Measurements from ENCODE around the gene GMPPB.
"Not testable (repeated sequence)": the region's sequence is repeated elsewhere in the genome, so short reads cannot be mapped to it uniquely, and the experiment has no call there.

Gene GMPPB

DNA sequence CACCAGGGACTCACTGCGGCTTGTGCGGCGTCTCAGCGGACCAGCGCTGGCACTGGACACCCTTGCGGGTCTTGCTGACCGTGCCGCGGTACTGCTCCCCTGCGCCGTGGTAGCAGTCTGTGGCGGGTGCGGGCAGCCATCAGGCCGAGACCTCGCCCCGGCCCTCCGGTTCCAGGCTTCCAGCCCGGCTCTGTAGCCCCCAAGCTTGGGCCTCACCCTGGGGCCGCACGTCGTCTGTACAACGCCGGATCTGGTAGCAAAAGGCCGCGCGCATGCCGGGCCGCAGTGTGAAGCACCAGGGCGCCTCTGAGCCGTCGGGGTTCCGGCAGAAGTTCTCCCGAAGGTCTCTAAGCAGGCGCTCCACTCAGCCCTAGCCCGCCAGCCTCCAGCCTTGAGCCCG, 37.9 kb downstream of the GMPPB start:
- peaks cover 13% of the 10 kb centered on the region for H3K36me3 ChIP-seq (ENCODE audit: control insufficient read depth, insufficient read depth, low read length)
- not testable (repeated sequence) for H3K4me3 ChIP-seq (ENCODE audit: insufficient read depth, low read depth, low read length); H3K9me3 ChIP-seq (ENCODE audit: control insufficient read depth, low read length); H3K27ac ChIP-seq (ENCODE audit: insufficient read depth, low read depth, low read length, poor library complexity, severe bottlenecking); H3K27me3 ChIP-seq (ENCODE audit: control insufficient read depth, insufficient read depth, low read length, poor library complexity, severe bottlenecking); H3K4me1 ChIP-seq (ENCODE audit: control insufficient read depth, insufficient read depth, low read length)
- 59 to 63% methylated on average over 35 to 36 of the region's 36 CpGs for WGBS, 2 experiments

DNA sequence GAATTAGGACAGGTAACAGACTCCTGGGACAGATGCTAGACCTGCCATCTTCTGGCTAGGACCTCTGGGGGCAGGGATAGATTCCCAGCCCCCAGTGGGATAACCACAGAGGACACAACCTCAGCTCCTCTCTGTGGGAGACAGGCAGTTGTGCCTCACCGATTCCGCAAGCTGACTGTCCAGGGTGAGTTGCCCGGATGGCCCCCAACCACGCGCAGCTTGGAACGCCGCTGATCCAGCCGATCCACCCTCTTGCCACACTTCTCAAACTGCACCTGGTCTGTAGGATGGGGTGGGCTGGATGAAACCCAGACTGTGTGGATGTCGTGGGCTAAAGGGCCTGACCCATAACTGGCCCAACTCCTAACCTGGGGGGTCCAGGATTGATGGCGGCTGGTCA, 38.6 kb downstream of the GMPPB start:
- not testable (repeated sequence) for H3K4me3 ChIP-seq (ENCODE audit: insufficient read depth, low read depth, low read length); H3K9me3 ChIP-seq (ENCODE audit: control insufficient read depth, low read length); H3K27ac ChIP-seq (ENCODE audit: insufficient read depth, low read depth, low read length, poor library complexity, severe bottlenecking); H3K27me3 ChIP-seq (ENCODE audit: control insufficient read depth, insufficient read depth, low read length, poor library complexity, severe bottlenecking); H3K4me1 ChIP-seq (ENCODE audit: control insufficient read depth, insufficient read depth, low read length)
- H3K36me3 ChIP-seq (ENCODE audit: control insufficient read depth, insufficient read depth, low read length), result peaks cover 17% of the 10 kb centered on the region
- WGBS, 2 experiments, result 89 to 96% methylated on average over 7 to 10 of the region's 10 CpGs

DNA sequence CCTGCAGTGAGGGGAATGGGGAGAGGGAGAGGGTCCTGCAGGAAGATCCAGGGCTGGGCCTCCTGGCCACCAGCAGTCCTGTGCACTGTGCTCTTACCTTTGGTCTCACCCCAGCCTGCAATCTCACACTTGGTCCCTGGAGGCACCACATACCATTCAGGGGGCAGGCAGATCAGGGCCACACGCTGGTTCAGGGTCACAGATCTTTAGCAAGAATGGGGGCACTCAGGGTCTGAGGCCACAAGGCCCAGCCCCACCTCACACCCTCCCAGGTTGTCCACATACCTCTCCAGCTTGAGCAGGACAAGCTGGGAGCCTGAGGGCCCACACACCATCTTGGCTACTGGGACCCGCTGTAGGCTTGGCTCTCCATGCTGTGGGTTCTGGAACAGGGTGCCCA, 39.3 kb downstream of the GMPPB start:
- H3K36me3 ChIP-seq (ENCODE audit: control insufficient read depth, insufficient read depth, low read length), result peaks cover 19% of the 10 kb centered on the region

DNA sequence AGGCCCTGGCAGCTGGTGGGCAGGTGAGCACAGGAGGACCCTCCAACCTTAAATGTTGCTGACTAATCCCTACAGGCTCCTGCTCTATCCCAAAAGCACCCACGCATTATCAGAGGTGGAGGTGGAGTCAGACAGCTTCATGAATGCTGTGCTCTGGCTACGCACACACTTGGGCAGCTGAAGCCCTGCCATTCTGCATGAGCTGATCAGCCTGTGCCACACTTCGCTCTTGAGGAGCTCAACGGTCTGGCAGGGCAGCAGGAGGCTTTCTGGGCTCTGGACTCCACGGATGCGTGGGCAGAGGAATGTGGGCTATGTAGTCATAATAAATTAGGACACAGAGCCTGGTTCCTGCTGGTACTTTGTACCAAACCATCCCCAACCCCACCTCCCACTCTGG, 40.6 kb downstream of the GMPPB start:
- H3K4me3 ChIP-seq (ENCODE audit: insufficient read depth, low read depth, low read length), result no peak overlapping the region
- H3K4me1 ChIP-seq (ENCODE audit: control insufficient read depth, insufficient read depth, low read length), result no peaks in the 10 kb centered on the region
- H3K27ac ChIP-seq (ENCODE audit: insufficient read depth, low read depth, low read length, poor library complexity, severe bottlenecking), result no peak overlapping the region
- 94 to 98% methylated on average over 6 of the region's 6 CpGs for WGBS, 2 experiments
- H3K27me3 ChIP-seq (ENCODE audit: control insufficient read depth, insufficient read depth, low read length, poor library complexity, severe bottlenecking), result peaks cover 6% of the 10 kb centered on the region
- no peaks in the 10 kb centered on the region for H3K9me3 ChIP-seq (ENCODE audit: control insufficient read depth, low read length)
- H3K36me3 ChIP-seq (ENCODE audit: control insufficient read depth, insufficient read depth, low read length), result peaks cover 32% of the 10 kb centered on the region

More for the DNA sequence above, 39.3 kb downstream of the GMPPB start:
- H3K4me3 ChIP-seq (ENCODE audit: insufficient read depth, low read depth, low read length); H3K9me3 ChIP-seq (ENCODE audit: control insufficient read depth, low read length); H3K27ac ChIP-seq (ENCODE audit: insufficient read depth, low read depth, low read length, poor library complexity, severe bottlenecking); H3K27me3 ChIP-seq (ENCODE audit: control insufficient read depth, insufficient read depth, low read length, poor library complexity, severe bottlenecking); H3K4me1 ChIP-seq (ENCODE audit: control insufficient read depth, insufficient read depth, low read length): not testable (repeated sequence)
- 91 to 94% methylated on average over 2 of the region's 2 CpGs for WGBS, 2 experiments

DNA sequence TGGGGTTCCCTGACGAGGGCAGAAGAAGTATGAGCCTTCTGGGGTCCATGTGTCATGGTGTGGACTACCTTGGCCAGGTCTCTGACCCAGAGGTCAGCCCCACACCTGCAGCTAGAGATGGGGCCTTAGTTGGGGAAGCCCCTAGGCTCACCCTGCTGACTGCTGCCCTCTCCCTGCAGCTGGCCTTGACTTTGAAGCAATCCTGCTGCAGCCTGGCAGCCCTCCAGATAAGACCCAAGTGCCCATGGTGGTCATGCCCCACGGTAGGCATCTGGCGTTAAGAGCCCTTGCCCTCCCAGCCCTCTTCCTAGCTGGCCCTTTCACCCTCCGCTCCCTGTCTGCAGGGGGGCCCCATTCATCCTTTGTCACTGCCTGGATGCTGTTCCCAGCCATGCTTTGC, 42.2 kb downstream of the GMPPB start:
- Histone ChIP-seq H3K4me1 (ENCODE audit: control insufficient read depth, insufficient read depth, low read length) (no peaks in the 10 kb centered on the region), H3K4me3 (ENCODE audit: insufficient read depth, low read depth, low read length) (no peak overlapping the region), H3K36me3 (ENCODE audit: control insufficient read depth, insufficient read depth, low read length) (peaks cover 37% of the 10 kb centered on the region), H3K9me3 (ENCODE audit: control insufficient read depth, low read length) (no peaks in the 10 kb centered on the region), H3K27me3 (ENCODE audit: control insufficient read depth, insufficient read depth, low read length, poor library complexity, severe bottlenecking) (peaks cover 5% of the 10 kb centered on the region), H3K27ac (ENCODE audit: insufficient read depth, low read depth, low read length, poor library complexity, severe bottlenecking) (no peak overlapping the region)
- 84 to 90% methylated on average over 4 of the region's 4 CpGs for WGBS, 2 experiments

DNA sequence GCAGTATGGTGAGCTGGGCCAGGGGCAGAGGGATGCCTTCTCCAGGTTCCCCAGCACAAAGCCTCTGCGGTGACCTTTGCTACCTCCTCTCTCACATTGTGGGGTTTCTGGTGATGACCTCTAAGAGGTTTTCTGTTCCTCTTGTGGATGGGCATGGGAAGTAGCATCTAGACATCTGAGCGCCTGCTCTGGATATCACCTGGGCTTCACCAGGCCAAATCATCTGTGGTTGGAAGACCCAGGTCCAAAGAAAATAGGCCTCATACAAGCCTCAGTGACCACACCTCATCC, 42.6 kb downstream of the GMPPB start:
- Histone ChIP-seq H3K9me3 (ENCODE audit: control insufficient read depth, low read length) (no peaks in the 10 kb centered on the region), H3K27me3 (ENCODE audit: control insufficient read depth, insufficient read depth, low read length, poor library complexity, severe bottlenecking) (peaks cover under 1% of the 10 kb centered on the region), H3K36me3 (ENCODE audit: control insufficient read depth, insufficient read depth, low read length) (peaks cover 40% of the 10 kb centered on the region), H3K4me1 (ENCODE audit: control insufficient read depth, insufficient read depth, low read length) (no peaks in the 10 kb centered on the region), H3K4me3 (ENCODE audit: insufficient read depth, low read depth, low read length) (no peak overlapping the region), H3K27ac (ENCODE audit: insufficient read depth, low read depth, low read length, poor library complexity, severe bottlenecking) (no peak overlapping the region)
- 97% methylated on average over 2 of the region's 2 CpGs for WGBS, 2 experiments

DNA sequence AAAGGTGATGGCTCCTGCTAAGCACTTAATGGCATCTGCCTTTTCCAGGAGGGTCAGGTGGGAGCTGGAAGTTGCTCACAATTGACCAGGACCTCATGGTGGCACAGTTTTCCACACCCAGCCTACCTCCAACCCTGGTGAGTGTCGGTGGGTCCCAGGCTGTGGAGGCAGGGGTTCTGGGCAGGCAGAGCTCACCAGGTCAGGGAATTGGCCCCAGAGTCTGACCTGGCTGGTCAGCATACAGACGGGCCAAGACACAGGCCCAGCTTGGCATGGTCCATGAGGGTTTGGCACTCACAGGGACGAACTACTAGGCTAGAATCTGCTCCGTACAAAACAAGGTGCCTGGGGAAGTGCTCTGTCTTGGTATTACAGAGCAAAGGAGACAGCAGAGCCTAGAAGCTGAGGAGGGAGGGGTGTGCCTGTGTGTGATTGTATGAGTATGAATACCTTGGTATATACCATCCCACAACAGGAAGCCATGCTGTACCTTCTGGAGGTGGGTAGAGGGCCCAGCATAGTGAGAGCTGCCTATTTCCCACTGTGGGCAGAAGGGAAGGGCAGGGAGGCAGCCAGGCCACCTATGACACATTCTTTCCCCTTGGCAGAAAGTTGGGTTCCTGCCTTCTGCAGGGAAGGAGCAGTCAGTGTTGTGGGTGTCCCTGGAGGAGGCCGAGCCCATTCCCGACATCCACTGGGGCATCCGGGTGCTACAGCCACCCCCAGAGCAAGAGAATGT, 43.1 kb downstream of the GMPPB start:
- no peaks in the 10 kb centered on the region for H3K4me1 ChIP-seq (ENCODE audit: control insufficient read depth, insufficient read depth, low read length)
- 94 to 95% methylated on average over 7 of the region's 7 CpGs for WGBS, 2 experiments
- no peaks in the 10 kb centered on the region for H3K27me3 ChIP-seq (ENCODE audit: control insufficient read depth, insufficient read depth, low read length, poor library complexity, severe bottlenecking)
- H3K9me3 ChIP-seq (ENCODE audit: control insufficient read depth, low read length), result no peaks in the 10 kb centered on the region
- H3K36me3 ChIP-seq (ENCODE audit: control insufficient read depth, insufficient read depth, low read length), result peaks cover 44% of the 10 kb centered on the region
- H3K27ac ChIP-seq (ENCODE audit: insufficient read depth, low read depth, low read length, poor library complexity, severe bottlenecking), result no peak overlapping the region
- H3K4me3 ChIP-seq (ENCODE audit: insufficient read depth, low read depth, low read length), result no peak overlapping the region

DNA sequence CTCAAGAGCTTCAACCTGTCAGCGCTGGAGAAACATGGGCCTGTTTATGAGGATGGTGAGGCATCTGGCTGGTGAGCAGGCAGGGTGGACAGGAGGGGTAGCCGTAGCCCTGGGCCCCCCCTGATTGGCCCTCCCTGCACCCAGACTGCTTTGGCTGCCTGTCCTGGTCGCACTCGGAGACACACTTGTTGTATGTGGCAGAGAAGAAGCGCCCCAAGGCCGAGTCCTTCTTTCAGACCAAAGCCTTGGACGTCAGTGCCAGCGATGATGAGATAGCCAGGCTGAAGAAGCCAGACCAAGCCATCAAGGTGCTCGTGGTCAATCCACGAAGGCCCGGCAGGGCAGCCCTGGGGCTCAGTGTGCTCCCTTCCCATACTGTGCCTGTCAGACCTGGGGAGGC, 47.8 kb downstream of the GMPPB start:
- Histone ChIP-seq H3K9me3 (ENCODE audit: control insufficient read depth, low read length) (no peaks in the 10 kb centered on the region), H3K27me3 (ENCODE audit: control insufficient read depth, insufficient read depth, low read length, poor library complexity, severe bottlenecking) (no peaks in the 10 kb centered on the region), H3K36me3 (ENCODE audit: control insufficient read depth, insufficient read depth, low read length) (peaks cover 31% of the 10 kb centered on the region), H3K4me1 (ENCODE audit: control insufficient read depth, insufficient read depth, low read length) (peaks cover 12% of the 10 kb centered on the region), H3K27ac (ENCODE audit: insufficient read depth, low read depth, low read length, poor library complexity, severe bottlenecking) (no peak overlapping the region), H3K4me3 (ENCODE audit: insufficient read depth, low read depth, low read length) (no peak overlapping the region)
- 94 to 95% methylated on average over 11 of the region's 11 CpGs for WGBS, 2 experiments

DNA sequence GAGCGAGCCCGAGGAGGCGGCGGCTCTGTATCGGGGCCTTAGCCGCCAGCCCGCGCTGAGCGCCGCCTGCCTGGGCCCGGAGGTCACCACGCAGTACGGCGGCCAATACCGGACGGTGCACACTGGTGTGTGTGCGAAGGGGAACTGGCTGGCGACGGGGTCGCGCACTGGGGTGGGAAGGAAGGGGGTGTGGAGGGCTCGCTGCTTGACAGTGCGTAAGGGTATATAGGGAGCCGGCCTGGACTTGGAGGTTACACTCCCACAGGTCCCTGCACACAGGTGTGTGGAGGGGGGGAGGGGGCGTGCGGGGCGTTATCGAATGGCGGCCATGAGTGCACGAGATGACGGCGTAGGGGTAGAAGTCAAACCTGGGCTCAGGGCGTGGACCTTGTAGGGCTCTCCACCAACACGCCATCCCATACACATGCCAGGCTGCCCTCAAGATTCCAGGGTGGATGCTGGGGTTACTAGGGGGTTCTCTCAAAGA, 49.2 kb downstream of the GMPPB start:
- no peaks in the 10 kb centered on the region for H3K27me3 ChIP-seq (ENCODE audit: control insufficient read depth, insufficient read depth, low read length, poor library complexity, severe bottlenecking)
- peaks cover 12% of the 10 kb centered on the region for H3K4me1 ChIP-seq (ENCODE audit: control insufficient read depth, insufficient read depth, low read length)
- H3K9me3 ChIP-seq (ENCODE audit: control insufficient read depth, low read length), result no peaks in the 10 kb centered on the region
- WGBS, 2 experiments, result 4 to 5% methylated on average over 34 of the region's 34 CpGs
- H3K4me3 ChIP-seq (ENCODE audit: insufficient read depth, low read depth, low read length), result peak overlapping the region; percentile 81
- H3K36me3 ChIP-seq (ENCODE audit: control insufficient read depth, insufficient read depth, low read length), result peaks cover 26% of the 10 kb centered on the region
- no peak overlapping the region for H3K27ac ChIP-seq (ENCODE audit: insufficient read depth, low read depth, low read length, poor library complexity, severe bottlenecking)

DNA sequence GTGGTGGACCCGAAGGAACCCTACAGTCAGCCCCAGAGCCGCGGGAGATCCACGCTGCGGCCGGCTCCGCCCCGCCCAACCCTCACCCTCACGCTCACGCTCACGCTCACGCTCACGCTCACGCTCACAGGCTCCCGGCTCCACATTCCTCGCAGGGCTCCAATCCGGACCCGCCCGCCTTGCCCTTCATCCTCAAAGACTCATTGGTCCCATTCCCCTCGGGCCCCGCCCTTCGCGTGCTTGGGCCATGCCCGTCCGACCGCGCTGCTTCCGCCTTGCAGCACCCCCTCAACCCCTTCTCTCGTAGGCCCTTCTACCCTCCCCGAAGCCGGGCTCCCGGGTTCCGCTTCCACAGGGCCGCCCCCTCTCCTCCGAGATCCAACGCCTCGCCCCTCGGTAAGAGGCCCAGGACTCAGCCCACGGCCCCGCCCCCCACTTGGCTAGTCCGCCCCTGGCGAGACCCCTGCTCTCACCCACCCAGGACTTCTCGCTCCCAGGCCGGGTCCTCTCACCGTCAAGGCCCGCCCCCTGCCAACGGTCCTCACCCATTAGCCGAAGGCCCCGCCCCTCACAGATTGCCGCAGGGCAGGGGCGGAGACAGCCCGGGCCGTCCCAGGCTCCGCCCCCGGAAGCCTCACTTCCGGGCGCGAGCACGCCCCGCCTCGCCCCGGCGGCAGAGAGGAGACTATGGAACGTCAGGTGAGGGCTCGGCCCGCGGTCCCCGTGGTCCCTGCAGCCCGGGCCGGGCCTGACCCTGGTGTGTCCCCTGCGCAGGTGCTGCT, 49.8 kb downstream of the GMPPB start, which contains the start of gene APEH:
Gene APEH (plus strand): TSS at position 637 of the 782 bp plus-strand sequence. CDS start 51 bp downstream, at position 688.
- H3K27me3 ChIP-seq (ENCODE audit: control insufficient read depth, insufficient read depth, low read length, poor library complexity, severe bottlenecking), result no peaks in the 10 kb centered on the region
- H3K27ac ChIP-seq (ENCODE audit: insufficient read depth, low read depth, low read length, poor library complexity, severe bottlenecking), result peak within 1 kb of the TSS; percentile 85
- peaks cover 12% of the 10 kb centered on the region for H3K4me1 ChIP-seq (ENCODE audit: control insufficient read depth, insufficient read depth, low read length)
- peak within 1 kb of the TSS; percentile 81 for H3K4me3 ChIP-seq (ENCODE audit: insufficient read depth, low read depth, low read length)
- no peaks in the 10 kb centered on the region for H3K9me3 ChIP-seq (ENCODE audit: control insufficient read depth, low read length)
- peaks cover 20% of the 10 kb centered on the region for H3K36me3 ChIP-seq (ENCODE audit: control insufficient read depth, insufficient read depth, low read length)
- WGBS, 2 experiments, result 0% methylated on average over 70 of the region's 71 CpGs

All from ectodermal cell (in vitro differentiated cells).